HepG2 (cell line): Measurements from ENCODE around the gene ERCC4. TPM values are rescaled to one million over a fixed set of nuclear protein-coding genes. Genes with fewer than 3 reads are reported as not detected.

ENCODE experiments used
- CC2D1A ChIP-seq: sonication (generic); formaldehyde crosslinking; IDR thresholded peaks from 2 replicates; pipeline ENCODE4 v1.8.1; 2023; ENCODE audit warnings: mild to moderate bottlenecking, missing genetic modification reagents
- CHD4 ChIP-seq: fragments of 200-600 bp; sonication (generic); IDR thresholded peaks from 2 replicates; pipeline ENCODE4 v1.7.0; 2017; ENCODE audit warnings: mild to moderate bottlenecking, low read length, borderline replicate concordance
- KLF12 ChIP-seq: sonication (generic); formaldehyde crosslinking; IDR thresholded peaks from 2 replicates; pipeline ENCODE4 v1.4.0; 2020; ENCODE audit warnings: missing genetic modification reagents, borderline replicate concordance
- KLF15 ChIP-seq: sonication (generic); formaldehyde crosslinking; IDR thresholded peaks from 2 replicates; pipeline ENCODE4 v1.8.1; 2023; ENCODE audit warnings: borderline replicate concordance, mild to moderate bottlenecking, inconsistent platforms, missing genetic modification reagents, mixed read lengths
- MAFF ChIP-seq: IDR thresholded peaks from 2 replicates; pipeline ENCODE4 v1.6.1; 2011; ENCODE audit warnings: low read depth, low read length, improper control_type of control experiment
- NFYC ChIP-seq: IDR thresholded peaks from 2 replicates; pipeline ENCODE4 v1.6.1; 2016; ENCODE audit warnings: missing genetic modification reagents, missing compliant biosample characterization
- NKX3-1 ChIP-seq: sonication (generic); formaldehyde crosslinking; IDR thresholded peaks from 2 replicates; pipeline ENCODE4 v1.5.0; 2020; ENCODE audit warnings: missing genetic modification reagents
- NPAS2 ChIP-seq: sonication (generic); formaldehyde crosslinking; IDR thresholded peaks from 2 replicates; pipeline ENCODE4 v1.8.0; 2022; ENCODE audit warnings: mild to moderate bottlenecking, missing genetic modification reagents, borderline replicate concordance
- SKI ChIP-seq: fragments of 450-650 bp; IDR thresholded peaks from one replicate; pipeline ENCODE4 v1.6.1; 2018; ENCODE audit warnings: mild to moderate bottlenecking; ENCODE audit not compliant: partially characterized antibody
- TCF7 ChIP-seq: sonication (generic); IDR thresholded peaks from 2 replicates; pipeline ENCODE4 v1.6.1; 2016; ENCODE audit warnings: antibody characterized with exemption, low read depth
- TP53 ChIP-seq: sonication (generic); formaldehyde crosslinking; conservative IDR thresholded peaks from 2 replicates; pipeline ENCODE4 v1.4.0; 2020; ENCODE audit warnings: missing genetic modification reagents
- ZNF224 ChIP-seq: sonication (generic); formaldehyde crosslinking; IDR thresholded peaks from 2 replicates; pipeline ENCODE4 v1.5.0; 2020; ENCODE audit warnings: mild to moderate bottlenecking, missing genetic modification reagents
- ZNF225 ChIP-seq: sonication (generic); formaldehyde crosslinking; IDR thresholded peaks from 2 replicates; pipeline ENCODE4 v1.4.0; 2020; ENCODE audit warnings: mild to moderate bottlenecking, missing genetic modification reagents
- ZNF256 ChIP-seq: sonication (generic); formaldehyde crosslinking; conservative IDR thresholded peaks from 2 replicates; pipeline ENCODE4 v1.4.0; 2020; ENCODE audit warnings: missing genetic modification reagents
- ZNF501 ChIP-seq: sonication (generic); formaldehyde crosslinking; IDR thresholded peaks from 2 replicates; pipeline ENCODE4 v1.5.1; 2020; ENCODE audit warnings: mild to moderate bottlenecking, moderate library complexity, missing genetic modification reagents
- ZNF747 ChIP-seq: sonication (generic); formaldehyde crosslinking; IDR thresholded peaks from 2 replicates; pipeline ENCODE4 v1.8.1; 2023; ENCODE audit warnings: missing genetic modification reagents, mild to moderate bottlenecking, borderline replicate concordance
- ZNF780A ChIP-seq: sonication (generic); formaldehyde crosslinking; IDR thresholded peaks from 2 replicates; pipeline ENCODE4 v1.8.0; 2022; ENCODE audit warnings: mild to moderate bottlenecking, missing genetic modification reagents, moderate library complexity
- polyA plus RNA-seq, 8 experiments: library from polyadenylated mRNA; depleted of rRNA in 3 of 8; stranded (reverse) in 7 of 8; unstranded in 1 of 8; fragments of >200 nt; fragmentation: Illumina TruSeq in 4 of 8; extraction: Trizol in 4 of 8; gene quantifications; 2 replicates each; pipeline versions ENCODE4 v1.2.1 to v1.2.3, GENCODE V29; 2011 to 2016; ENCODE audit warnings: low read depth in 4 of 8, missing spikeins in 1 of 8, mixed read lengths in 1 of 8; ENCODE audit not compliant: insufficient read depth in 1 of 8
- total RNA-seq, 5 experiments: library from RNA; depleted of rRNA; stranded (reverse); fragments of >200 nt; fragmentation: Illumina TruSeq; extraction: Trizol; gene quantifications; 2 replicates each; pipeline ENCODE4 v1.2.3, GENCODE V29; 2016; ENCODE audit warnings: low read depth in 1 of 5
- TF ChIP-seq, protein P1 (sequence below): sonication (generic); formaldehyde crosslinking; IDR thresholded peaks from 2 replicates; pipeline ENCODE4 v1.8.1; 2022; ENCODE audit warnings: low read depth, mild to moderate bottlenecking, missing genetic modification reagents
- TF ChIP-seq, protein P2 (sequence below): sonication (generic); formaldehyde crosslinking; IDR thresholded peaks from 2 replicates; pipeline ENCODE4 v1.5.0; 2020; ENCODE audit warnings: missing genetic modification reagents
- TF ChIP-seq, protein P3 (sequence below): sonication (generic); formaldehyde crosslinking; IDR thresholded peaks from 2 replicates; pipeline ENCODE4 v1.5.1; 2020; ENCODE audit warnings: missing genetic modification reagents, mild to moderate bottlenecking, borderline replicate concordance
- TF ChIP-seq, protein P4 (sequence below): sonication (generic); formaldehyde crosslinking; IDR thresholded peaks from 2 replicates; pipeline ENCODE4 v1.9.0; 2022; ENCODE audit warnings: missing genetic modification reagents, mild to moderate bottlenecking, borderline replicate concordance

ERCC4 gene
- total and polyA plus RNA-seq, 2 of the 13 experiments (the other 11 are each of a cell fraction or from before 2014, with no cell fraction given): 5.4 to 15.2 TPM

DNA sequence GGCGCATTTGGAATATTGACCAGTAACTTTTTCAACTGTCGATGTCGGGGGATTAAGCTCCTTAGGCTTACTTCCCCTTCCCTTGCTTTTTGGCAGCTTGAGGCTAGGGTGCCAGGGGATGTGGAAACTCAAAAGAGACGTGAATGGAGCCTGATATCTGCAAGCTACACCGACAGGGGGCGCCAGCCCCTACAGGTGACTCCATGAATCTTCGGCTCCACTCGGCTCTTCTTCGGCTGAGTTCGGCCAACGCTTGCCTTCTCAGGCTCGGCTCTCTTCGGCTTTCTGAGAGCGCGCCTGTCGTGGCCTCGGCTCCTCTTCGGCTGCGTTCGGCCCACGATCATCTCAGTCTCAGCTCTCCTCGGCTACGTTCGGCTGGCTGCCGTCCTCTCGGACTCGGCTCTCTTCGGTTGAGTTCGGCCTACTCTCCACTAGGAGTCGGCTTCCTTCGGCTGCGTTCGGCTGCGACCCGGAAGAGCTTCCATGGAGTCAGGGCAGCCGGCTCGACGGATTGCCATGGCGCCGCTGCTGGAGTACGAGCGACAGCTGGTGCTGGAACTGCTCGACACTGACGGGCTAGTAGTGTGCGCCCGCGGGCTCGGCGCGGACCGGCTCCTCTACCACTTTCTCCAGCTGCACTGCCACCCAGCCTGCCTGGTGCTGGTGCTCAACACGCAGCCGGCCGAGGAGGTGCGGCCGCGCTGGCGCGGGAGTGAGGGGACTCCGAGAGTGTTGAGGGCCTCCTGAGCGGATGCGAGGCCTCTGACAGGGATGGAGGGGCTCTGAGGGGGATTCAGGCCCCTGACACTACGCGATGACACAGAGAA is at the start of gene ERCC4 (continued):
- TF ChIP-seq ZNF224 (peak; percentile 98), ZNF501 (CRISPR knock-in tag) (peak; percentile 100), NFYC (CRISPR knock-in tag) (peak; percentile 31), KLF15 (CRISPR knock-in tag) (no peak; the same call in 1 of the 2 replicates), CC2D1A (no peak; the same call in 1 of the 2 replicates), TCF7 (no peak), SKI (peak; percentile 32), ZNF225 (peak; percentile 98), KLF12 (CRISPR knock-in tag) (peak; percentile 71; the same call in 1 of the 2 replicates), NKX3-1 (CRISPR knock-in tag) (peak; percentile 88; the same call in 1 of the 2 replicates), CHD4 (peak; percentile 66; the same call in 1 of the 2 replicates), NPAS2 (no peak), ZNF747 (CRISPR knock-in tag) (peak; percentile 94; the same call in 1 of the 2 replicates), TP53 (CRISPR knock-in tag) (peak; percentile 93), ZNF780A (no peak), MAFF (no peak), ZNF256 (CRISPR knock-in tag) (peak; percentile 93; the same call in 1 of the 2 replicates)
- TF ChIP-seq, protein P1, sequence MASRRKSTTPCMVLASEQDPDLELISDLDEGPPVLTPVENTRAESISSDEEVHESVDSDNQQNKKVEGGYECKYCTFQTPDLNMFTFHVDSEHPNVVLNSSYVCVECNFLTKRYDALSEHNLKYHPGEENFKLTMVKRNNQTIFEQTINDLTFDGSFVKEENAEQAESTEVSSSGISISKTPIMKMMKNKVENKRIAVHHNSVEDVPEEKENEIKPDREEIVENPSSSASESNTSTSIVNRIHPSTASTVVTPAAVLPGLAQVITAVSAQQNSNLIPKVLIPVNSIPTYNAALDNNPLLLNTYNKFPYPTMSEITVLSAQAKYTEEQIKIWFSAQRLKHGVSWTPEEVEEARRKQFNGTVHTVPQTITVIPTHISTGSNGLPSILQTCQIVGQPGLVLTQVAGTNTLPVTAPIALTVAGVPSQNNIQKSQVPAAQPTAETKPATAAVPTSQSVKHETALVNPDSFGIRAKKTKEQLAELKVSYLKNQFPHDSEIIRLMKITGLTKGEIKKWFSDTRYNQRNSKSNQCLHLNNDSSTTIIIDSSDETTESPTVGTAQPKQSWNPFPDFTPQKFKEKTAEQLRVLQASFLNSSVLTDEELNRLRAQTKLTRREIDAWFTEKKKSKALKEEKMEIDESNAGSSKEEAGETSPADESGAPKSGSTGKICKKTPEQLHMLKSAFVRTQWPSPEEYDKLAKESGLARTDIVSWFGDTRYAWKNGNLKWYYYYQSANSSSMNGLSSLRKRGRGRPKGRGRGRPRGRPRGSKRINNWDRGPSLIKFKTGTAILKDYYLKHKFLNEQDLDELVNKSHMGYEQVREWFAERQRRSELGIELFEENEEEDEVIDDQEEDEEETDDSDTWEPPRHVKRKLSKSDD: peak; percentile 68; the same call in 1 of the 2 replicates
- TF ChIP-seq, protein P2, sequence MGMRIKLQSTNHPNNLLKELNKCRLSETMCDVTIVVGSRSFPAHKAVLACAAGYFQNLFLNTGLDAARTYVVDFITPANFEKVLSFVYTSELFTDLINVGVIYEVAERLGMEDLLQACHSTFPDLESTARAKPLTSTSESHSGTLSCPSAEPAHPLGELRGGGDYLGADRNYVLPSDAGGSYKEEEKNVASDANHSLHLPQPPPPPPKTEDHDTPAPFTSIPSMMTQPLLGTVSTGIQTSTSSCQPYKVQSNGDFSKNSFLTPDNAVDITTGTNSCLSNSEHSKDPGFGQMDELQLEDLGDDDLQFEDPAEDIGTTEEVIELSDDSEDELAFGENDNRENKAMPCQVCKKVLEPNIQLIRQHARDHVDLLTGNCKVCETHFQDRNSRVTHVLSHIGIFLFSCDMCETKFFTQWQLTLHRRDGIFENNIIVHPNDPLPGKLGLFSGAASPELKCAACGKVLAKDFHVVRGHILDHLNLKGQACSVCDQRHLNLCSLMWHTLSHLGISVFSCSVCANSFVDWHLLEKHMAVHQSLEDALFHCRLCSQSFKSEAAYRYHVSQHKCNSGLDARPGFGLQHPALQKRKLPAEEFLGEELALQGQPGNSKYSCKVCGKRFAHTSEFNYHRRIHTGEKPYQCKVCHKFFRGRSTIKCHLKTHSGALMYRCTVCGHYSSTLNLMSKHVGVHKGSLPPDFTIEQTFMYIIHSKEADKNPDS (CRISPR knock-in tag): no peak; the same call in 1 of the 2 replicates
- TF ChIP-seq, protein P3, sequence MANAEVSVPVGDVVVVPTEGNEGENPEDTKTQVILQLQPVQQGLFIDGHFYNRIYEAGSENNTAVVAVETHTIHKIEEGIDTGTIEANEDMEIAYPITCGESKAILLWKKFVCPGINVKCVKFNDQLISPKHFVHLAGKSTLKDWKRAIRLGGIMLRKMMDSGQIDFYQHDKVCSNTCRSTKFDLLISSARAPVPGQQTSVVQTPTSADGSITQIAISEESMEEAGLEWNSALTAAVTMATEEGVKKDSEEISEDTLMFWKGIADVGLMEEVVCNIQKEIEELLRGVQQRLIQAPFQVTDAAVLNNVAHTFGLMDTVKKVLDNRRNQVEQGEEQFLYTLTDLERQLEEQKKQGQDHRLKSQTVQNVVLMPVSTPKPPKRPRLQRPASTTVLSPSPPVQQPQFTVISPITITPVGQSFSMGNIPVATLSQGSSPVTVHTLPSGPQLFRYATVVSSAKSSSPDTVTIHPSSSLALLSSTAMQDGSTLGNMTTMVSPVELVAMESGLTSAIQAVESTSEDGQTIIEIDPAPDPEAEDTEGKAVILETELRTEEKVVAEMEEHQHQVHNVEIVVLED: peak; percentile 85
- TF ChIP-seq, protein P4, sequence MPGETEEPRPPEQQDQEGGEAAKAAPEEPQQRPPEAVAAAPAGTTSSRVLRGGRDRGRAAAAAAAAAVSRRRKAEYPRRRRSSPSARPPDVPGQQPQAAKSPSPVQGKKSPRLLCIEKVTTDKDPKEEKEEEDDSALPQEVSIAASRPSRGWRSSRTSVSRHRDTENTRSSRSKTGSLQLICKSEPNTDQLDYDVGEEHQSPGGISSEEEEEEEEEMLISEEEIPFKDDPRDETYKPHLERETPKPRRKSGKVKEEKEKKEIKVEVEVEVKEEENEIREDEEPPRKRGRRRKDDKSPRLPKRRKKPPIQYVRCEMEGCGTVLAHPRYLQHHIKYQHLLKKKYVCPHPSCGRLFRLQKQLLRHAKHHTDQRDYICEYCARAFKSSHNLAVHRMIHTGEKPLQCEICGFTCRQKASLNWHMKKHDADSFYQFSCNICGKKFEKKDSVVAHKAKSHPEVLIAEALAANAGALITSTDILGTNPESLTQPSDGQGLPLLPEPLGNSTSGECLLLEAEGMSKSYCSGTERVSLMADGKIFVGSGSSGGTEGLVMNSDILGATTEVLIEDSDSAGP (CRISPR knock-in tag): peak; percentile 97
